Endothelial cell (in vitro differentiated cells): ENCODE data around the gene TNNI3K. TPM values are rescaled to one million over a fixed set of nuclear protein-coding genes. Genes with fewer than 3 reads are reported as not detected.
"Not testable (repeated sequence)": the region's sequence is repeated elsewhere in the genome, so short reads cannot be mapped to it uniquely, and the experiment has no call there.

Experiments used
- DNase-seq: peaks from one replicate; pipeline ENCODE4 v3.0.0; 2021; ENCODE audit warnings: low spot score
- H3K27ac Mint-ChIP-seq: one replicate; pipeline ENCODE4 v1.8.0; 2021; ENCODE audit warnings: mixed read lengths, inconsistent platforms; ENCODE audit not compliant: unreplicated experiment
- H3K27me3 Mint-ChIP-seq: one replicate; pipeline ENCODE4 v1.8.0; 2021; ENCODE audit warnings: mild to moderate bottlenecking, moderate library complexity, mixed read lengths, inconsistent platforms; ENCODE audit not compliant: unreplicated experiment
- H3K36me3 Mint-ChIP-seq: one replicate; pipeline ENCODE4 v1.8.0; 2021; ENCODE audit warnings: mild to moderate bottlenecking, low read depth, mixed read lengths, inconsistent platforms; ENCODE audit not compliant: unreplicated experiment
- H3K4me1 Mint-ChIP-seq: one replicate; pipeline ENCODE4 v1.8.0; 2021; ENCODE audit warnings: mild to moderate bottlenecking, mixed read lengths, inconsistent platforms; ENCODE audit not compliant: unreplicated experiment
- H3K4me3 Mint-ChIP-seq: one replicate; pipeline ENCODE4 v1.8.0; 2021; ENCODE audit warnings: mild to moderate bottlenecking, mixed read lengths, inconsistent platforms; ENCODE audit not compliant: unreplicated experiment
- H3K9me3 Mint-ChIP-seq: one replicate; pipeline ENCODE4 v1.8.0; 2021; ENCODE audit warnings: mixed read lengths, inconsistent platforms; ENCODE audit not compliant: unreplicated experiment
- total RNA-seq: library from RNA; stranded (reverse); fragmentation: NEBNext Ultra II Directional; extraction: Animal tissue kit (Norgen Biotek cat#: 25700); gene quantifications from one replicate; pipeline ENCODE4 v1.2.1, GENCODE V29; 2021; ENCODE audit not compliant: unreplicated experiment
- TF ChIP-seq, protein P1 (sequence below): fragments of 200-600 bp; sonication (generic); IDR thresholded peaks from one replicate; pipeline ENCODE4 v1.5.0; 2021; ENCODE audit warnings: antibody characterized with exemption; ENCODE audit not compliant: unreplicated experiment

The TNNI3K gene
- total RNA-seq, 1 donor from 2014 or later: not detected

DNA sequence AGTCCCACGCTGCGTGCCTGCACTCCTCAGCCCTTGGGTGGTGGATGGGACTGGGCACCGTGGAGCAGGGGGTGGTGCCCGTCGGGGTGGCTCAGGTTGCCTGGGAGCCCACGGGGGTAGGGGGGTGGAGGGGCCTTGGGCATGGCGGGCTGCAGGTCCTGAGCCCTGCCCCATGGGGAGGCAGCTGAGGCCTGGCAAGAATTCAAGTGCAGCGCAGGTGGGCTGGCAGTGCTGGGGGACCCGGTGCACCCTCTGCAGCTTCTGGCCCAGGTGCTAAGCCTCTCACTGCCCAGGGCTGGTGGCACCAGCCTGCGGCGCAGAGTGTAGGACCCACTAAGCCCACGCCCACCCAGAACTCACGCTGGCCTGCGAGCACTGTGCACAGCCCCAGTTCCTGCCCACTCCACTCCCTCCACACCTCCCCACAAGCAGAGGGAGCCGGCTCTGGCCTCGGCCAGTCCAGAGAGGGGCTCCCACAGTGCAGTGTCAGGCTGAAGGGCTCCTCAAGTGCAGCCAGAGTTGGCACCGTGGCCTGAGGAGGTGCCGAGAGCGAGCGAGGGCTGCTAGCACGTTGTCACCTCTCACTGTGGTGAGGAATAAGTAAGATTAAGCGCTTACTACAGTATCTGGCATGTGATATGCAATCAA is 12.8 kb downstream of the TNNI3K start:
- Mint-ChIP-seq H3K27me3 (no peaks in the 10 kb centered on the region), H3K4me3 (no peak overlapping the region), H3K9me3 (no peaks in the 10 kb centered on the region), H3K36me3 (peaks cover 4% of the 10 kb centered on the region), H3K27ac (no peak overlapping the region), H3K4me1 (no peaks in the 10 kb centered on the region)
- TF ChIP-seq, protein P1, sequence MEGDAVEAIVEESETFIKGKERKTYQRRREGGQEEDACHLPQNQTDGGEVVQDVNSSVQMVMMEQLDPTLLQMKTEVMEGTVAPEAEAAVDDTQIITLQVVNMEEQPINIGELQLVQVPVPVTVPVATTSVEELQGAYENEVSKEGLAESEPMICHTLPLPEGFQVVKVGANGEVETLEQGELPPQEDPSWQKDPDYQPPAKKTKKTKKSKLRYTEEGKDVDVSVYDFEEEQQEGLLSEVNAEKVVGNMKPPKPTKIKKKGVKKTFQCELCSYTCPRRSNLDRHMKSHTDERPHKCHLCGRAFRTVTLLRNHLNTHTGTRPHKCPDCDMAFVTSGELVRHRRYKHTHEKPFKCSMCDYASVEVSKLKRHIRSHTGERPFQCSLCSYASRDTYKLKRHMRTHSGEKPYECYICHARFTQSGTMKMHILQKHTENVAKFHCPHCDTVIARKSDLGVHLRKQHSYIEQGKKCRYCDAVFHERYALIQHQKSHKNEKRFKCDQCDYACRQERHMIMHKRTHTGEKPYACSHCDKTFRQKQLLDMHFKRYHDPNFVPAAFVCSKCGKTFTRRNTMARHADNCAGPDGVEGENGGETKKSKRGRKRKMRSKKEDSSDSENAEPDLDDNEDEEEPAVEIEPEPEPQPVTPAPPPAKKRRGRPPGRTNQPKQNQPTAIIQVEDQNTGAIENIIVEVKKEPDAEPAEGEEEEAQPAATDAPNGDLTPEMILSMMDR: no peak
- DNase-seq: no peak

DNA sequence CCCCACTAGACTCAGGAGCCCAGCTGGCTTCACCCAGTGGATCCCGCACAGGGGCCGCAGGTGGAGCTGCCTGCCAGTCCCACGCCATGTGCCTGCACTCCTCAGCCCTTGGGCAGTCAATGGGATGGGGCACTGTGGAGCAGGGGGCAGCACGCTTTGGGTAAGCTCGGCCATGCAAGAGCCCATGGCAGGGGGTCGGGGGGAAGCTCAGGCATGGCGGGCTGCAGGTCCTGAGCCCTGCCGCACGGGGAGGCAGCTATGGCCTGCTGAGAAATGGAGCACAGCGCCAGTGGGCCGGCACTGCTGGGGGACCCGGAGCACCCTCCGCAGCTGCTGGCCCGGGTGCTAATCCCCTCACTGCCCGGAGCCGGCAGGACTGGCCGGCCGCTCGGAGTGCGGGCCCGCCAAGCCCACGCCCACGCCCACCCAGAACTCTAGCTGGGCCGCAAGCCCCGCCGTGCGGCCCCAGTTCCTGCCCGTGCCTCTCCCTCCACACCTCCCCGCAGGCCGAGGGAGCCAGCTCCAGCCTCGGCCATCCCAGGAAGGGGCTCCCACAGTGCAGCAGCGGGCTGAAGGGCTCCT is 18.1 kb downstream of the TNNI3K start:
- not testable (repeated sequence) for H3K4me3 Mint-ChIP-seq, H3K36me3 Mint-ChIP-seq, H3K27ac Mint-ChIP-seq, H3K4me1 Mint-ChIP-seq, DNase-seq, H3K9me3 Mint-ChIP-seq, H3K27me3 Mint-ChIP-seq

DNA sequence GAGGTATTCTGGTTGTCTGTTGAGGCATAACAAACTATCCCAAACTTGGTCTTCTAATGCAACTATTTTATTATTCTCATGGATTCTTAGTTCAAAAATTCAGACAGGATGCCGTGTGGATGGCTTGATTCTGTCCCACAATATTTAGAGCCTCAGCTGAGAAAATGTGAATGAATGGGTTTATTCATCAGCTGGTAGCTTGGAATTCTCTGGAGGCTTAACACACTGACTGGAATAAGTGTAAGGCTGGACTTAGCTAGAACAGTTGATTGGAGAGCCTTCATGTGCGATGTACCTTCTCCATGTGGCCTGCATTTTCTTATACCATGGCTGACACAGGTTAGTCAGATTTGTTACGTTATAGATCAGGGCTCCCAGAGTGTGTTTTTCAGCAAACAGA is 30.8 kb downstream of the TNNI3K start:
- TF ChIP-seq, protein P1: no peak
- H3K27ac Mint-ChIP-seq: no peak overlapping the region
- H3K36me3 Mint-ChIP-seq: no peaks in the 10 kb centered on the region
- no peaks in the 10 kb centered on the region for H3K9me3 Mint-ChIP-seq
- no peak for DNase-seq
- no peaks in the 10 kb centered on the region for H3K27me3 Mint-ChIP-seq
- H3K4me1 Mint-ChIP-seq: no peaks in the 10 kb centered on the region
- H3K4me3 Mint-ChIP-seq: no peak overlapping the region

DNA sequence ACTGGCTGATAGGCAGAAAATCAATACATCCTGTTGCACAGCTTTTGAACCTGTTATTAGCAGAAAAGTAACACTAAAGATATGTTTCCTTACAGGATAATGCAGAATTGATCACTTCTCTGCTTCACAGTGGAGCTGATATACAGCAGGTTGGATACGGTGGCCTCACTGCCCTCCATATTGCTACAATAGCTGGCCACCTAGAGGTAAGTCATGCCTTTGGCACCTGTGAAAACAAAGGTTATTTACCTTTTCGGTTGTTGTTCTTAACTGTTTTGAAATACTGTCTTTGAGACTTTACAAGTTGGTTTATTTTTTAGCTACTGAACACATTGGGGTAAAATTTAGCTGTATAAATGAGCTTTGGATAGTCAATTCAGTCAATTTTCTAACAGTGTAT is 36.3 kb downstream of the TNNI3K start:
- no peaks in the 10 kb centered on the region for H3K27me3 Mint-ChIP-seq
- no peaks in the 10 kb centered on the region for H3K4me1 Mint-ChIP-seq
- no peaks in the 10 kb centered on the region for H3K36me3 Mint-ChIP-seq
- no peak for DNase-seq
- H3K9me3 Mint-ChIP-seq: no peaks in the 10 kb centered on the region
- H3K27ac Mint-ChIP-seq: no peak overlapping the region
- H3K4me3 Mint-ChIP-seq: no peak overlapping the region
- TF ChIP-seq, protein P1: no peak

DNA sequence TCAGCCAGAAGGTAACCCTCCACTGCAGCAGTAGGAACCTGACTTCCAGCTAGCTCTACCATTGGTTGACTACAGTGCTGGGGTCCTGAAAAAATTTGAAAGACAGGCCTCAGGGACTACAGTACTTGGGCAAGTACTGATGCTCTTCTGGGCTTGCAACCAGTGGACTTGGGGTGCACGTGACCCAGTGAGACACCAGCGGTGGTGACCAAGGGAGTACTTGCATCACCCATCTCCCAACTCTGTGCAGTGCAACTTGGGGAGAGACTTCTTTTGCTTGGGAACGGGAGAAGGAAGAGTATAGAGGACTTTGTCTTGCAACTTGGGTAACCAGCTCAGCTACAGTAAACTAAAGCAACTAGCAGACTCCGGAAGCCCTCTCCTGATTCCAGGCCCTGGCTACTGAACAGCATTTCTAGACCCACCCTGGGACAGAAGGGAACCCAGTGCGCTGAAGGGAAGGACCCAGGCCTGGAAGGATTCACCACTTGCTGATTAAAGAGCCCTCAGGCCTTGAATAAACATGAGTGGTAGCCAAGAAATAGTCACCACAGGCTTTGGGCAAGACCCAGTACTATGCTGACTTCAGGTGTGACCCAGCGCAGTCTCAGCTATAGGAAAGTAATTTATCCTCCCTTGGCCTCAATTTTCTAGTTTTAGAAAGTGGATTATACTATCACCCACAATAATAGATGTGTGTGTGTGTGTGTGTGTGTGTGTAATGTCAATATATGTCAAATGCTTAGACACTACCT is 45.6 kb downstream of the TNNI3K start:
- H3K9me3 Mint-ChIP-seq: no peaks in the 10 kb centered on the region
- no peak for DNase-seq
- no peaks in the 10 kb centered on the region for H3K36me3 Mint-ChIP-seq
- no peak overlapping the region for H3K27ac Mint-ChIP-seq
- H3K4me1 Mint-ChIP-seq: no peaks in the 10 kb centered on the region
- H3K4me3 Mint-ChIP-seq: no peak overlapping the region
- H3K27me3 Mint-ChIP-seq: peaks cover 1% of the 10 kb centered on the region
- TF ChIP-seq, protein P1: no peak
